Activated CD4-positive, CD25-positive, alpha-beta regulatory T cell treated with anti-CD3 and anti-CD28 coated beads, Interleukin-2, amount 50 U/mL, for 16 hours (primary cell): Measurements from ENCODE around the gene YIF1B.

ENCODE experiments used
- DNase-seq: peaks from one replicate; pipeline ENCODE4 v3.0.0-alpha.2; 2020; ENCODE audit warnings: low read depth, low spot score

Gene YIF1B

DNA sequence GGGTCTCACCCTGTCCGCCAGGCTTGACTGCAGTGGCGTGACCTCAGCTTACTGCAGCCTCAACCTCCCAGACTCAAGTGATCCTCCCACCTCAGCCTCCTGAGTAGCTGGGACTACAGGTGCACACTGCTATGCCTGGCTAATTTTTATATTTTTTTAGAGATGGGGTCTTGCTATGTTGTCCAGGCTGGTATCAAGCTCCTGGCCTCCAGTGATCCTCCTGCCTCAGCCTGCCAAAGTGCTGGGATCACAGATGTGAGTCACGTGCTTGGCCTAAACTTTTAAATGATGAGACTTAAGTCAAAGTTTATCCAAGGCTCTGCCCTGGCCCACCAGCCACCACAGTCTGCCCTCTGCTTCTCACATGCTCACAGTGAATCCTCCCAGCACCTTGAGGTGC lies 9.5 kb downstream of the YIF1B start:
- DNase-seq, result no peak

DNA sequence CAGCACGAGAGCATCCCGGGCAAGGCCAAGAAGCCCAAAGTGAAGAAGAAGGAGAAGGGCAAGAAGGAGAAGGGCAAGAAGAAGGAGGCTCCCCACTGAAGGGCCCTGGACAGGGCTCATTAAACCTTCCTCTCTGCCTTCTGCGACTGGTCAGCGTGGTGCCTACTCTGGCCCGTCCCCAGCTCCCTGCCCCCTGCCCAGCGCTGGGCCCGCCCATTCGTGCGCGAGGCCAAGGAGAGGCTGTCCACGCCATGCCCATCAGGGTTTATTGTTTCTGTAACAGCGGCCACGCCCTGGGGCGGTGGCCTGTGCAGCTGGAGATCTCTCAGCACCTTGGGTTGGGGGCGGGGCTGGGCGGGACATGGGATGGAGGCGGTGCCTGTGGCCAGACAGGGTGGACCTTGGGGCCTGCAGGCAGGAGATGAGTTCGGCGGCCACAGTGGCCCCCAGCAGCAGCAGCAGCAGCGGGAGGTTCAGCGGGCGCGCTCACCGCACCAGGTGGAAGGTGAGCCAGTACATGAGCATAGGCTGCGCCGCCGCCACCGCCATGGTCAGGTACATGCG lies 10.8 kb downstream of the YIF1B start:
- DNase-seq, result no peak

DNA sequence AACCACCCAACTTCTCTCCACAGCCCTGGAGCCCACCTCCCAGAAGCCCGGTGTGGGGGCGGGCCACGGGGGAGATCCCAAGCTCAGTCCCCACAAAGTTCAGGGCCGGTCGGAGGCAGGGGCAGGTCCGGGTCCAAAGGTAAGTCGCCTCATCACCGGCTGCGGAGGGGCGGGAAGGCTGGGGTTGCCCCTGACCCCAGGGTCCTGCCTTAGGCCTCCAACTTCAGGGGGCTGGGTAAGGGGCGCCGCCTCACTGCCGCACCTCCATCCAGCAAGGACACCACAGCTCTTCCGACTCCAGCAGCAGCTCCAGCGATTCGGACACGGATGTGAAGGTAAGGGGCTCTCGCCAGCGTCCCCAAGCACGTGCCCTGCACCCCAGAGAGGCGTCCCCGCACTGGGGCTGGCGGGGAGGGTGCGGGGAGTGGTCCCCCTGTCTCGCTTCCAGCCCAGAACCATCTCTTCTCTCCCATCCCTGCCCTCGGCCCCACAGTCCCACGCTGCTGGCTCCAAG lies 11.3 kb downstream of the YIF1B start:
- DNase-seq, result no peak

DNA sequence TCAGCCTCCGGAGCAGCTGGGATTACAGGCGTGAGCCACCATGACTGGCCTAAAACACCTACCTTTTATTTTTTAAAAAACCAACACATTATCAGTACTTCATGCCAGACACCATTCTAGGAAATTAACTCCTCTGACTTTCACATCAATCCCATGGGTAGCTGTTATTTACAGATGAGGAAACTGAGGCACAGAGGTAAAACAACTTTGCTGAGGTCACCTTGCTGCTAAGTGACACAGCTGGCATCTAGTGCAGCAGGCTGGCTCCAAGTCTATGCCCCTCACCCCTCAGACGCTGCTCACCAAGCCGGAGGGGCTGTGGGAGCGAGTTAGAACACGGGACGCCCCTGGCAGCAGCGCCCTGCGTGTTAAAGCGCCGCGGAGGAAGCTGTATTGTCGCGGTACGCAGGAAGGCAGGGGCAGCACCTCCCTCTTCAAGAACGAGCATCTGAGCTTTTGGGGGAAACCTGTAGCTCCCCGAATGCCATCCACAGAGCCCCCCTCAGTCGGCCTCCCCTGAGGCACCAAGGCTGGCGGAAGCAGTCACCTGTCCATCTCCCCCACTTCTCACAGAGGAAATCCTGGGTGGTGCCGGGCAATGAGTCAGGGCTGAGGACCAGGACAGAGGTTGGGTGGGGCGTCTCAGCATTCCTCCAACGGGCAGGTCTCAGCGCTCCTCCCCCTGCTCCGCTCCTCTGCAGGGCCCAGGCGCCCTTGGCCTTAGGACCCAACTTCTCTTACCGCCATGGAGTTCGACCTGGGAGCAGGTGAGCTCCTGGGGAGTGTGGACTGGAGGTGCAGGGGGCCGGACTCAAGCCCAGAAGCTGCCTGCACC lies 12.0 kb downstream of the YIF1B start, which contains the start of gene C19orf33:
Gene C19orf33 (plus strand): TSS at position 735 of the 835 bp plus-strand sequence. CDS start 11 bp downstream, at position 746.
- no peak for DNase-seq

DNA sequence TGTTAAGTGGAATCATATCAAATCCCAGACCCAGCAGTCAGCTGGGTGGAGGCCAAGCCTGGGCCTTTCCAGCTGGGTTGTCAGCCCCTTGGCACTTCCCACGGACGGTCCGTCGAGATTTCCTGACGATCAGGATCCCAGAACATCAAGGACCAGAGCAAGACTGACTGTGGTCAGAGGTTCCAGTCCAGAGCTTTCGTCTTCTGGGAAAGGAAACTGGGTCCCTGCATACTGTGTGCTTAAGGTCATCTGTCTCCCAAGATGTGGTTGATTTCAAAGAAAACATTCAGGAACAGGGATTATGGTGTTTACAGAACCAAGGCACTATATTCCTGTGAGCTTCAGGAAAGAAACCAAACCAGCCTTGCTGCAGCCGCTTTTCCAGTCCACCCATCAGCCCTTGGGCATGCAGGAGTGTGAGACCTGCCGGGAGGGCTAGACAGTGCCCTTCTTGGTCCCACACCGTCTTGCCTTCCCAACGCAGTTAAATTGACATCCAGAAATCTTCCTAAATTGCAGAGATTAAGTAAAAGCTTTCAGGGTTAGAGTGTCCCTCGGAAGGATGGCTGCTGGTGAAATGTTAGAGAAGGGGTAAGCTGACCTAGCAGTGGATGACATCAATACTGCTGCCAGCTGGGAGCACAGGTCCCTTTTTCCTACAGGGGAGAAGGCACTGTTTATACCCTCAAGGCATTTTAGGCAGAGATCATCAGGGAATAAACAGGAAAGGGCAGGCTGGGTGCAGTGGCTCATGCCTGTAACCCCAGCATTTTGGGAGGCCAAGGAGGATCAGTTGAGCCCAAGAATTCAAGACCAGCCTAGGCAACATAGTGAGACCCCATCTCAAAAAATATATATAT lies 16.7 kb downstream of the YIF1B start:
- DNase-seq, result no peak

DNA sequence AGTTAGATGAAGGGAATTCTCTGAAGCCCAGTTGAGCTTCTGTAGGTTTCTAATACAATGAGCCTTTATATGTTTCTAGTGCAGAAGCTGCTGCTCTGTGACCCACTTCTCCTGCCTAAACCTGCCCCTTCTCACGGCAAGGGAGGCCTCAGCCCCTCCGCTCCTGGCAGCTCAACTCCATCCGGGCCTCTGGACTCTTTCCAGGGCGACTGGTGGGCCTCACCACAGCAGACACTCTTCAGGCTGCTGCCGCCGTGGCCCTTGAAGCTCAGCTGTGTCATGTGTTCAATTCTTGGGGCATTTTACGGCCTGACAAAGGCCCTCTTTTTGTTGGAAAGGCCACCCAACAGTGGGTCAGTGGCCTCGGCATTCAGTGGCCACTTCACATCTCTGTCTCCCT lies 21.7 kb downstream of the YIF1B start:
- DNase-seq, result no peak

DNA sequence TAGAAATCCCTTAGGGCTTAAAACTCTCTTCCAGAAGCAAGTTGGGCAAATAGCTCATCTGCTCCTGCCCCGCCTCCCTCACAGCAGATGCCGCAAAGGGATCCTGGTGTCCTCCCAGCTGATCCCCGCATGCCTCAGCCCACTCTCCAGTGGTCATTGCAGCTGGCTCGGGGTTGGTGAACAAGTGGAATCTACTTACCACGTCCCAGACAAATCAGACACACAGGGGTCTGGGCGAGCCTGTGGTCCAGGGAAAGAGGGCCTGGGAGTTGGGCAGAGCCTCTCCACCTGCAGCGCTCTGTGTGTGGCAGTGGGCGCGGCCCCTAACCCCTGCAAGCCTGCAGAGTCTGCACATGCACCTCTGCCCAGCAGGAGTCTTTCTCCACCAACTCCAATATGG lies 22.5 kb downstream of the YIF1B start:
- no peak for DNase-seq

DNA sequence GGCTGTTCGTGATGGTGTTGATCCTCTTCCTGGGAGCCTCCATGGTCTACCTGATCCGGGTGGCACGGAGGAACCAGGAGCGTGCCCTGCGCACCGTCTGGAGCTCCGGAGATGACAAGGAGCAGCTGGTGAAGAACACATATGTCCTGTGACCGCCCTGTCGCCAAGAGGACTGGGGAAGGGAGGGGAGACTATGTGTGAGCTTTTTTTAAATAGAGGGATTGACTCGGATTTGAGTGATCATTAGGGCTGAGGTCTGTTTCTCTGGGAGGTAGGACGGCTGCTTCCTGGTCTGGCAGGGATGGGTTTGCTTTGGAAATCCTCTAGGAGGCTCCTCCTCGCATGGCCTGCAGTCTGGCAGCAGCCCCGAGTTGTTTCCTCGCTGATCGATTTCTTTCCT lies 23.9 kb downstream of the YIF1B start:
- no peak for DNase-seq

DNA sequence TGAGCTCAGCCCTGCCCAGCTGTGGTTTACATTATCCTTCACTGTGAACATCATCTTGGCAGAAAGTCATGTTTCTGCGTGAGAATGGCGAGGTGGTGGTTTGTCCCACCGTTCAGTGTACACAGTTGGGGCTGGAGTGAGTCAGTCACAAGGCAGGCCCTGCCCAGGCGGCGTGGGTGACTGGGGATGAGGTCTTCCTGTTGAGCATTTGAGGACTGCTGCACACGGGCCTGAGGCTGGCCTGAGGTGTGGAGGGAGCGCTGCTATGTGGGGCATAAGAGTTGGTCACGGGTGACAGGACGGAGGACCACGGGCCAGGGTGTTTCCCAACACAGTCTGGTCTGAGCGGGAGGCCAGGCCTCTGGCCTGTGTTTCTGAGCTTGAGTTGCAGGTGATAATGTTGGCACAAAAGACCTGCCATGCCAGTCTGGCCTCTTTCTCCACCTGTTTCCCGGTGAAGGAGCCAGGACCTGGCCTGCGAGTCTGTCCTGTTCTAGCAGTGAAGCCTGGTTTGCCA lies 25.1 kb downstream of the YIF1B start:
- DNase-seq, result no peak

DNA sequence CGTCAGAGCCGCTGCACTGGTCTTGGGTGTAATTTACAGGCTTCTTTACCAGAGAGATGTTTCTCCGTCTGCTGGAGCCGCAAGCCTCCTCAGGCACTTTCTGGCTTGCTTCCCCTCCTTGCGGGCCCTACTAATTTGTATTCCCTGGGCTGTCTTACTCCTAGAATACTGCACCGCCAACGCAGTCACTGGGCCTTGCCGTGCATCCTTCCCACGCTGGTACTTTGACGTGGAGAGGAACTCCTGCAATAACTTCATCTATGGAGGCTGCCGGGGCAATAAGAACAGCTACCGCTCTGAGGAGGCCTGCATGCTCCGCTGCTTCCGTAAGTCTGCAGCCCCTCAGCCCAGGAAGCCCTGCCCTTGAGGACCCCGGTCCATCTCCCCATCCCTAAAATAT lies 25.8 kb downstream of the YIF1B start:
- DNase-seq, result no peak

DNA sequence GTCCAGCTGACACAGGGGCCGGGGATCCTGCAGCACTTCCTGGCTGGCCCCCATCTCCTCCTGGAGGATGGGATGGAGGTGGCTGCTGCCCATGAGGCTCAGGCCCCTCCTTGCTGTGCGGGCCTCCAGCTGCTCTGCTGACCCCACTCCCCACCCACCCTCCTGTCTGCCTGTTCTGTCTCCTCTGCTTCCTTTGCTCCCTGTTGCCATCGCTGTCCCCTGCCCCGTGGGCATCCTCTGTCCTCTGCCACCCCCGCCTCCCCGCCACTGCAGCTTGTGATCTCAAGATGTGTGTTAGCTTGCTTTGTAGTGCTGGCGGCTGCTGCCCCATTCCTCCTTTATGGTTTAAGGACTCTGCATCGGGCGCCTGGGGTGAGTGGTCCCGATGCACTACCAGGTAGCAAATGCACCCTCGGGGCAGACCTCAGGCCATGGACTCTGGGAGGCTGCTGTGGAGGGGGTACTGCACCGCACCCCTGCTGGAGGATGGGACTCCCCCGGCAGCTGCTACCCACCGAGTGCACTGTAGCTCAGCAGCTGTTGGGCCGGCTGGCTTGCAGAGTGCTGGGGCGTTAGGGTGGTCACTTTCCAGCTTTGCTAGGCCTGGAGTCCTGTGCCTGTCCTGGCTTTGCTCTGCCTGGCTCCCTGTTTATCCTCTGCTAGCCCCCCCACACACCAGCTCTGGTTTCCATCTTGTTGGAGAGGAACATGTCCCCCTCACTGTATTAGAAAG lies 27.5 kb downstream of the YIF1B start:
- DNase-seq, result no peak

DNA sequence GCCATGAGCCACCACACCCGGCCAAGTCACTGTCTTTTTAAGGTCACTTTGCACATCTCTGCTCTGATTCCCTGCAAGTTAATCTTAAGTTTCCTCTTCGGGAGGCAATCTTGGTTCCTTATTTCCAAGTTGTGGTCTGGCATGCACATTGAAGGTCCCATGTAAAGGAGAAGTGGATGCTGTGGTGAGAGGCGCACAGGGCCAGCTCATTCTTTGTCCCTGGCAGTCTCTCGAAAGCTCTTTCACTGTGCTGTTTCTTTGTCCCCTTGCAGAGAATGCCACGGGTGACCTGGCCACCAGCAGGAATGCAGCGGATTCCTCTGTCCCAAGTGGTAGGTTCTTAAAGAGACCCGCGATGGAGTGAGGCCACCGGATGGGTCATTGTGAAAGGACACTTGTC lies 28.1 kb downstream of the YIF1B start:
- no peak for DNase-seq

DNA sequence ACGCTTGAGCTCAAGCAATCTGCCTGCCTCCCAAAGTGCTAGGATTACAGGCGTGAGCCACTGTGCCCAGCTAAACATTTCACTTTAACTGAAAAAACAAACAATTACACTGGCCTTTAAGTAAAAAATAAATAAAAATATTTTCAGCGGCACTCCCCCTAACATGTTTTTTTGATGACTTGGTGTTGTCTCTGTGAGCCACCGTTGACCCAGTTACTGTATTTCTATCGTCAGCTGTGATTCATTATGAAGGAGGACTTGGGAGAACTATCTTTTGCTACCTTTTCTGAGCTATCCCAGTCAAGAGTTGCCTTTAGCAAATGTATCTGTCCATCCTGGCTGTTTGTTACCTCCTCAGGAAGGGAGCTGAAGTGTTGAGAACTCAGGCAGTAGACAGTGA lies 30.2 kb downstream of the YIF1B start:
- DNase-seq, result no peak

DNA sequence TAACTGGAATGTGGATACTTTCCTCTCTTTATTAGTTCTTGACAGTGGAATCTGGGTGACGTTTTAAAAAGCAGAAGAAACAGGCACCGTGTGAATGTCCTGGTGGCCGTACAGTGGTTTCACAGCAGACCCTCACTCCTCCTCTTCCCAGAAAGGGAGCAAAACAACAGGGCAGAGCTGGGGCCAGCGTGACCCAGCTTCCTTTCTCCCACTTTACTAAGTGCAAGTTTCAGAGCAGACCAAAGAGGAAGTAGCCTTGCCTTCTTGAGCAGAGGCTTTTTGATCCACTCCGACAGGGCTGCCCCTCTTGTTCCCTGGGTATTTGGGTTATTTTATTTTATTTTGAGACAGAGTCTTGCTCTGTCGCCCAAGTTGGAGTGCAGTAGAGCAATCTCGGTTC lies 31.3 kb downstream of the YIF1B start:
- DNase-seq, result no peak

DNA sequence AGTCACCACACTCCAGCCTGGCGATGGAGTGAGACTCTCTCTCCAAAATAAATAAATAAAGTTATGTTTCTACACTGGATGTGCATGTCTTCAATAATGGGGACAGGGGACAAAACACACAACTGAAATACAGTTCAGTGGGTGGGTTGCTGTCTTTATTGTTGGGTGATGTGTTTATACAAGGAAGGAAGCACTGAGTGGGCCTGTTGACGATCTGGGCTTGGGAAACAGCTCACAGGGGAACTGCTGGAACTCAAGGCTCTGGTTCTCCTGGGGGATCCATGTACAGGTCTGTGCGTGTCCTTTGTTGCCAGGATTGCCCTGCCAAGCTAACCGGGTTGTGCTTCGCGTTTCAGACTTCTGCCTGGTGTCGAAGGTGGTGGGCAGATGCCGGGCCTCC lies 32.5 kb downstream of the YIF1B start:
- DNase-seq, result no peak

DNA sequence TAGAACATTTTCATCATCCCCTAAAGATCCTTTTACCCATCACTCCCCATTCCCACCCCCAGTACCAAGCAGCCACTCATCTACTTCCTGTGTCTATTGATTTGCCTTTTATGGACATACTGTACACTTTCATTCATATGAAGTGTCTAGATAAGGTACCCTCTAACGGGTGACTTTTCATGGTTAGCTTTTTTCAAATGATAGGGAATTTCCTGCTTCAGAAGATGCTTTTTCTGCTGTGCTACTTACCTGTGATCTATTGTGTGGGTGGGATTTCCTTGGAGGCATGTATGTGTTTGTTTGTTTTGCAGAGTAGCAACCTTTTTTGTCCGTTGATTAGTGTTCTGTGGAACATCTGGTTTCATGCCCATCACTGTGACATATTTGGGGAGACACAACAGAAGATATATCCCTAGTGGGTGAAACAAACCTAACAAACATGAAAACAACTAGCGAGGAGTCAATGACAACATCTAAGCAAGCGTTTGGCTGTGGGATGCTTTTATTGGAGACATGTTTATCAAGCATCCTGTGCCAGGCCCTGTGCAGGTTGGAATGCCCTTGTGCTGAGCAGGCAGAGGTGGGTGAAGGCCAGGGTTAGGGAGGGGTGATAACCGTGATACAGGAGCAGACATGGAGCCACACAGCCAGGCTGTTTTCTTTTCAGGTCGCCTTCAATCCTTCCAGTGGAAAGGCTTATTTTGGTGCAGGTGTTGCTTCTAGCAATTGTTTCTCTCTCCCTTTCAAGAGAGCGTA lies 33.8 kb downstream of the YIF1B start:
- DNase-seq, result no peak

DNA sequence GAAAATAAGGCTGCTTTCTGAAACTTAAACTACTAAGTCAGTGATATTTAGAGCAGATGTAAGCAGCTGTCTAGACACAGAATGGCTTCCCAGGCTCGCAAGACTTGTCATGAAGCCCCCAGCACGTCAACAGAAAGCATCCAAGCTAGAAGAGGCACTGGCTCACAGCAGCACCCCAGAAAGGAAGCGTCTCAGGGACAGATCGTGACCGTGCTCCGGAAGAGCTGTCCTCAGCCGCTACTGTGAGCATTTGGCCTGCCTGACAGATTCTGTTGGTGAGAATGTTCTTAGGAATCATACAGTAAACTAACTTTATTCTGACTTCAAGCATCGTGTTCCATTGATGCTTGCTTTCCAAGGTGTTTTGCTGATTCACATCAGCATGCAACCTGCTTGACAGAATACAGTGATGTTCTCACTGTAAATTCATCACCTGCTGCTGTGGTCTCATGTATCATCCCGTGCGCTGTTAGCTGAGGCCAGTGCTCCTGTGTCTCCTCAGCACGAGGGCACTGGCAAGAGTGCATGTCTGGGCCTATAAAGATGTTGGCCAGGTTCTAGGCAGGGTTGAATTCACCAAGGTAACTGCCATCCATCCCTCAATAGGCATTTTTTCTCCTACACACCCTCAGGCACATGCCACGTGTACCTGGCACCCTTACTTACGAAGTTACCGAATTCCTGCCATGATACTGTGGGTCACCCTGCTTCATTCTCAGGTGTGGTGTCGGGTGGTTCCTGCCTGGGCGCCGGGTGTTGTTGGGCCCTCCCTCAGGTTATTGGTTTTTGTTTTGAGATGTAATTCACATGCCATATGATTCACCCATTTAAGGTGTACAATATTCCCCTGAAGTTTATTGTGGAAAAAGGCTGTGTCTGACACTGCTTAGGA lies 35.5 kb downstream of the YIF1B start:
- DNase-seq, result no peak

DNA sequence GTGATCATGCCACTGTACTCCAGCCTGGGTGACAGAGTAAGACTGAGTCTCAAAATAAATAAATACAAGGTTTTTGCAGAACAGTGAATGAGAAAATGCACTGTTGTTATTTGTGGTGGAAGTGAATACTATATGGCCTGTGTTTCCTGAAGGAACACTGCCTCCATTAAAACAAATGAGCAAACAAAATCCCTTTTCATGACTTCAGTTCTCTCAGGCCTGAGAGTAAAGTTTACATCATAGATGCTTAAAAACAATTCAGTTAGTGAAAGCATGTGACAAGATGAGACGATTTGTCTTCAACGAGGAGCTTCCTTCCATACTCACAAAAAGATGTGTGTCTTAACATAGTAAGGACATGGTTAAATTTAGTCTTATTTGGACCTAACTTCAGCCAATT lies 37.0 kb downstream of the YIF1B start:
- DNase-seq, result no peak

DNA sequence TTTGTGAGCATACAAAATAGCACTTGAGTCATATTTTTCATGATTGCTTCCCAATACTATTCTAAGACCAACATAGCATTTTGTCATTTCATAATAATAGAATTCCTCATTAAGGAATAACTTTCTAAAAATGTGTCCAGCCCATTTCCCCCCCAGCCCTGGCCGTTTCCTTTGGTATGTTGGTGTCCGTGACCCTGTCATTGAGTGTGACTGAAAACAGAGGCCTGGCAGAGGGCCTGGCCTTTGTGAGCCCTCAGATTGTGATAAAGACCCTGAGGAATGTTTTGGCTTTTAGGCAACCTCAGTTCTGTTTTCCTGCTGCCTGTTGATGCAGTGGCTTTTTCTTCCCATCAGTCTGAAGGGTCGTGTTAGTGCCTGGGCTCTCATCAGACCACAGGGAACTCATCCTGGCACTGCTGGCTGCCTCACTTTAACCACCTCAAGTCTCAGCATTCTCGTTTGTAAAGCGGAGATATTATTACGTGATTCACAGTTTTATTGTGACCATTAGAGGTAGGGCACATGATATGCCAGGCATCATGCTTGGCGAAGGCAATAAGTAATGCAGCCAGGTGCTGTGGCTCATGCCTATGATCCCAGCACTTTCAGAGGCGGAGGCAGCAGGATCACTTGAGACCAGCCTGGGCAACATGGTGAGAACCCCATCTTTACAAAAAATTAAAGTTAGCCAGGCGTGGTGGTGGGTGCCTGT lies 37.6 kb downstream of the YIF1B start:
- no peak for DNase-seq
